HCT116 (cell line): ENCODE measurements around the gene PYGL. TPM values are rescaled to one million over a fixed set of nuclear protein-coding genes. Genes with fewer than 3 reads are reported as not detected.

Source experiments
- ATAC-seq: fragments of 200-7000 bp; cut with Tn5 transposase; 2 replicates; pipeline ENCODE4 v1.9.1; 2020; ENCODE audit warnings: mild to moderate bottlenecking, moderate library complexity
- BruUV-seq: library from RNA; stranded (reverse); fragments of 400-500 nt; replicated peaks from 2 replicates; lab custom pipeline; 2021; lab: Mats Ljungman, UMichigan
- CTCF ChIA-PET: fragments of 300-600 bp; sonication (Branson Sonifier 250); formaldehyde crosslinking; loops from one replicate; lab custom pipeline; 2021; ENCODE audit warnings: antibody characterized with exemption; lab: Charles Lee
- POLR2A ChIA-PET: fragments of 300-600, 350-600 bp; sonication (Branson Sonifier 250); formaldehyde crosslinking; loops from one replicate; lab custom pipeline; 2021; ENCODE audit warnings: antibody characterized with exemption; lab: Charles Lee
- RAD21 ChIA-PET, 2 experiments: fragments of 300-600 bp; sonication (Branson Sonifier 250); formaldehyde crosslinking; loops; one replicate each; lab custom pipeline; 2023; ENCODE audit warnings: low total read pairs in 2 of 2; ENCODE audit not compliant: uncharacterized antibody in 2 of 2, unreplicated experiment in 2 of 2, low non-redundant PET in 1 of 2; lab: Charles Lee
- DNase-seq: peaks from one replicate; pipeline ENCODE4 v3.0.0-alpha.2; 2010; ENCODE audit warnings: low read depth, low spot score
- H2AFZ ChIP-seq: fragments of 200-600 bp; shearing (Covaris generic), sonication (generic); 2 replicates; pipeline ENCODE4 v1.6.1; 2017; ENCODE audit warnings: low read depth, mixed run types, mixed read lengths, antibody characterized with exemption, low read length; ENCODE audit not compliant: poor library complexity, severe bottlenecking
- H3K27ac ChIP-seq: 2 replicates; pipeline ENCODE4 v1.5.1; 2012; ENCODE audit warnings: low read depth, low read length
- H3K27me3 ChIP-seq: fragments of 200-600 bp; sonication (generic); 2 replicates; pipeline ENCODE4 v1.6.1; 2016; ENCODE audit warnings: mixed run types, low read length, mixed read lengths; ENCODE audit not compliant: insufficient read depth
- H3K36me3 ChIP-seq, 2 experiments: fragments of 200-500 bp in 1 of 2; fragments of 200-600 bp in 1 of 2; sonication (Bioruptor generic) in 1 of 2; sonication (generic) in 1 of 2; 2 replicates each; pipeline versions ENCODE4 v1.5.1 to v1.6.1; 2014 to 2016; ENCODE audit warnings: low read length in 2 of 2, inconsistent platforms in 1 of 2, mixed read lengths in 1 of 2, mixed run types in 1 of 2; ENCODE audit not compliant: insufficient read depth in 2 of 2, control insufficient read depth in 1 of 2
- H3K4me1 ChIP-seq, 2 experiments: fragments of 200-600 bp in 1 of 2; sonication (generic) in 1 of 2; 2 replicates each; pipeline versions ENCODE4 v1.5.1 to v1.6.1; 2012 to 2017; ENCODE audit warnings: low read length in 2 of 2, inconsistent platforms in 1 of 2, mild to moderate bottlenecking in 1 of 2, mixed read lengths in 1 of 2, mixed run types in 1 of 2, moderate library complexity in 1 of 2; ENCODE audit not compliant: insufficient read depth in 2 of 2, control insufficient read depth in 1 of 2
- H3K4me2 ChIP-seq: fragments of 200-600 bp; sonication (generic); 2 replicates; pipeline ENCODE4 v1.6.1; 2017; ENCODE audit warnings: mixed run types, low read length, mixed read lengths
- H3K4me3 ChIP-seq, 2 experiments: fragments of 200-600 bp in 1 of 2; sonication (generic) in 1 of 2; replicated peaks in 1 of 2; 2 replicates each; pipeline ENCODE4 v1.5.1; 2011 to 2016; ENCODE audit warnings: low read length in 2 of 2, control low read depth in 1 of 2, low read depth in 1 of 2, mild to moderate bottlenecking in 1 of 2, mixed read lengths in 1 of 2, mixed run types in 1 of 2
- H3K79me2 ChIP-seq: fragments of 200-600 bp; sonication (generic); 2 replicates; pipeline ENCODE4 v1.6.1; 2017; ENCODE audit warnings: mild to moderate bottlenecking, mixed run types, low read length, moderate library complexity, mixed read lengths; ENCODE audit not compliant: insufficient read depth
- H3K9ac ChIP-seq: fragments of 200-600 bp; sonication (generic); 2 replicates; pipeline ENCODE4 v1.6.1; 2016; ENCODE audit warnings: low read length, mixed read lengths
- H3K9me2 ChIP-seq: fragments of 200-600 bp; sonication (generic), shearing (Covaris generic); 2 replicates; pipeline ENCODE4 v1.6.1; 2017; ENCODE audit warnings: mixed run types, mild to moderate bottlenecking, moderate library complexity; ENCODE audit not compliant: insufficient read depth
- H3K9me3 ChIP-seq, 2 experiments: fragments of 200-500 bp in 1 of 2; fragments of 200-600 bp in 1 of 2; sonication (Bioruptor generic) in 1 of 2; sonication (generic) in 1 of 2; 2 replicates each; pipeline ENCODE4 v1.6.1; 2014 to 2017; ENCODE audit warnings: low read length in 2 of 2, mixed read lengths in 2 of 2, inconsistent platforms in 1 of 2, low read depth in 1 of 2, mild to moderate bottlenecking in 1 of 2, mixed run types in 1 of 2, moderate library complexity in 1 of 2; ENCODE audit not compliant: control insufficient read depth in 1 of 2, insufficient read depth in 1 of 2
- H4K20me1 ChIP-seq: fragments of 200-600 bp; sonication (generic), shearing (Covaris generic); 2 replicates; pipeline ENCODE4 v1.6.1; 2017; ENCODE audit warnings: mixed run types, mild to moderate bottlenecking, moderate library complexity; ENCODE audit not compliant: insufficient read depth
- ATF3 ChIP-seq: IDR thresholded peaks from 2 replicates; pipeline ENCODE4 v1.6.1; 2012
- CEBPB ChIP-seq: IDR thresholded peaks from 2 replicates; pipeline ENCODE4 v1.6.1; 2012; ENCODE audit warnings: low read depth
- CTCF ChIP-seq, 3 experiments: fragments of 200-600 bp in 1 of 3; sonication (generic) in 1 of 3; IDR thresholded peaks in 2 of 3; conservative IDR thresholded peaks in 1 of 3; 2 replicates each; pipeline ENCODE4 v1.5.1; 2012 to 2017; ENCODE audit warnings: low read depth in 2 of 3, low read length in 2 of 3, antibody characterized with exemption in 1 of 3, borderline replicate concordance in 1 of 3, control low read depth in 1 of 3, mild to moderate bottlenecking in 1 of 3, mixed read lengths in 1 of 3, mixed run types in 1 of 3, moderate library complexity in 1 of 3; ENCODE audit not compliant: insufficient read depth in 1 of 3
- ELF1 ChIP-seq: IDR thresholded peaks from 2 replicates; pipeline ENCODE4 v1.6.1; 2012; ENCODE audit warnings: low read depth, borderline replicate concordance
- FOSL1 ChIP-seq: IDR thresholded peaks from 2 replicates; pipeline ENCODE4 v1.6.1; 2012; ENCODE audit warnings: low read depth
- JUND ChIP-seq: IDR thresholded peaks from 2 replicates; pipeline ENCODE4 v1.6.1; 2012
- RAD21 ChIP-seq: IDR thresholded peaks from 2 replicates; pipeline ENCODE4 v1.6.1; 2012; ENCODE audit warnings: low read depth, mild to moderate bottlenecking
- REST ChIP-seq: IDR thresholded peaks from 2 replicates; pipeline ENCODE4 v1.6.1; 2012; ENCODE audit warnings: low read depth
- SIN3A ChIP-seq: IDR thresholded peaks from 2 replicates; pipeline ENCODE4 v1.6.1; 2012; ENCODE audit warnings: low read depth
- SRF ChIP-seq: IDR thresholded peaks from 2 replicates; pipeline ENCODE4 v1.6.1; 2012; ENCODE audit warnings: low read depth
- TCF7L2 ChIP-seq: IDR thresholded peaks from 2 replicates; pipeline ENCODE4 v1.7.0; 2011; ENCODE audit warnings: borderline replicate concordance, inconsistent platforms; ENCODE audit not compliant: insufficient read depth, insufficient read length; ENCODE audit errors: extremely low read depth
- YY1 ChIP-seq: IDR thresholded peaks from 2 replicates; pipeline ENCODE4 v1.6.1; 2011; ENCODE audit warnings: low read length, low read depth, moderate library complexity, mild to moderate bottlenecking; ENCODE audit not compliant: insufficient replicate concordance; ENCODE audit errors: extremely low read depth
- ZFX ChIP-seq: fragments of 450-650 bp; IDR thresholded peaks from 2 replicates; pipeline ENCODE4 v1.6.1; 2017
- ZNF274 ChIP-seq: fragments of 200-500 bp; sonication (Bioruptor generic); IDR thresholded peaks from 2 replicates; pipeline ENCODE4 v1.6.1; 2014; ENCODE audit warnings: mild to moderate bottlenecking, low read depth, low read length, inconsistent platforms
- intact Hi-C: fragments of 100-400 bp; cut with micrococcal nuclease; formaldehyde crosslinking; loops from 2 replicates; pipeline ENCODE4 v1.10.0; 2022
- total RNA-seq: library from RNA; stranded (reverse); gene quantifications from one replicate; pipeline ENCODE4 v1.2.1, GENCODE V29; 2021; ENCODE audit not compliant: unreplicated experiment
- TF ChIP-seq, protein P1 (sequence below): IDR thresholded peaks from 2 replicates; pipeline ENCODE4 v1.6.1; 2012

Gene PYGL
- total RNA-seq, 1 experiment from 2014 or later, result 173 TPM

- DNase-seq (no peak), ATAC-seq (no peak)
- Histone ChIP-seq H2AFZ (no peak overlapping the region), H3K4me3 (no peak overlapping the region), H3K27me3 (no peaks in the 10 kb centered on the region), H3K4me1 (no peaks in the 10 kb centered on the region), H3K9me2 (no peaks in the 10 kb centered on the region), H3K9me3 (no peaks in the 10 kb centered on the region), H3K27ac (no peak overlapping the region), H4K20me1 (0 out of 2 replicates have a peak, but pooled peaks cover 3% of the 10 kb centered on the region), H3K4me2 (no peak overlapping the region), H3K9ac (no peak overlapping the region), H3K36me3 (peaks cover 57 to 60% of the 10 kb centered on the region in 2 experiments), H3K79me2 (peaks cover 30% of the 10 kb centered on the region; the same call in 1 of the 2 replicates)
- intact Hi-C loops, result no loop called here
- ChIA-PET POLR2A (interaction anchor here (1.6 kb wide), 1 partner anchor 13 kb away, joined by 11 read pairs; the partner anchor contains the start of gene PYGL), RAD21 (no interaction called here), CTCF (no interaction called here)
- TF ChIP-seq ZNF274 (no peak), FOSL1 (no peak), ATF3 (no peak), TCF7L2 (no peak), ELF1 (no peak), SRF (no peak), ZFX (no peak)
- TF ChIP-seq, protein P1, sequence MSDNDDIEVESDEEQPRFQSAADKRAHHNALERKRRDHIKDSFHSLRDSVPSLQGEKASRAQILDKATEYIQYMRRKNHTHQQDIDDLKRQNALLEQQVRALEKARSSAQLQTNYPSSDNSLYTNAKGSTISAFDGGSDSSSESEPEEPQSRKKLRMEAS, result no peak
- no TSS peak for BruUV-seq
These were observed 12.7 kb downstream of the PYGL start for GRCh38 chr14:50931559-50931958.

DNA sequence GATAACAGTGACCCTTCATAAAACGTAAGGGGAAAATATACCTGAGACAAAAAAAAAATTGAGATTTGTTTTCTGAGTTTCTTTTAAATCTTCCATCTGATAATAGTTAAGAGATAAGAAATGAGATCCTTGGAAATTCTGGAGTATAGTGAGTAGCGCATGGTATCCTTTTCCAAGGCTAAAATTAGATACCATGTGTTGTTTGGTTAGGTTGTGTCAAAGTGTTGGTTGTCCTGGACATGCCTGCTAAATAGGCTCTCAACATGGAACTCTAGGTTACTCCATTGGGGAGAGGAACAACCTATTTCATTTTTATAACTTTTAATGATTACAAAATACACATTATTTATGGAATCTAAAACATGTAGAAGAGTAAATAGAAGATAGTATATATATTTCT is 14.8 kb downstream of the PYGL start:
- DNase-seq (no peak), ATAC-seq (no peak)
- CTCF ChIA-PET, result no interaction called here
- Histone ChIP-seq H3K9me3 (no peaks in the 10 kb centered on the region), H3K4me3 (no peak overlapping the region), H3K79me2 (peaks cover 11% of the 10 kb centered on the region; the same call in 1 of the 2 replicates), H3K4me2 (no peak overlapping the region), H2AFZ (no peak overlapping the region), H3K36me3 (peaks cover 47 to 62% of the 10 kb centered on the region in 2 experiments), H3K9me2 (no peaks in the 10 kb centered on the region), H3K27me3 (no peaks in the 10 kb centered on the region), H3K9ac (no peak overlapping the region), H4K20me1 (no peaks in the 10 kb centered on the region), H3K4me1 (no peaks in the 10 kb centered on the region), H3K27ac (no peak overlapping the region)
- no TSS peak for BruUV-seq
- intact Hi-C loops, result no loop called here
- POLR2A ChIA-PET, result no interaction called here
- RAD21 ChIA-PET, result no interaction called here
- TF ChIP-seq YY1 (no peak), CTCF (IDR thresholded peaks at IDR 0.05 in 2 of 3, conservative IDR thresholded peaks at IDR 0.05 in 1 of 3; ENCODE audit: borderline replicate concordance in 1 of 3, insufficient read depth in 1 of 3, low read depth in 2 of 3, low read length in 2 of 3) (no peak), ZNF274 (no peak), RAD21 (no peak), JUND (no peak), SIN3A (no peak), ATF3 (no peak), ELF1 (no peak), REST (no peak), CEBPB (no peak)
